GM19468 (cell line): ENCODE measurements around the gene TP53INP2.
"Not testable (repeated sequence)": the region's sequence is repeated elsewhere in the genome, so short reads cannot be mapped to it uniquely, and the experiment has no call there.

Source experiments
- ATAC-seq: cut with Tn5 transposase; IDR thresholded peaks from one replicate; pipeline ENCODE4 v1.9.1; 2021; ENCODE audit warnings: mild to moderate bottlenecking, moderate library complexity, moderate number of reproducible peaks; ENCODE audit not compliant: unreplicated experiment; ENCODE audit errors: extremely low read depth

TP53INP2 gene

GRCh38 chr20:34705008-34705396, 858 bp downstream of the TP53INP2 start:
- ATAC-seq, result no peak

GRCh38 chr20:34705397-34706301, 1.5 kb downstream of the TP53INP2 start:
- no peak for ATAC-seq

GRCh38 chr20:34706302-34706875, 2.2 kb downstream of the TP53INP2 start:
- no peak for ATAC-seq

- no peak for ATAC-seq
These were observed 3.0 kb downstream of the TP53INP2 start for GRCh38 chr20:34706912-34707784.

- ATAC-seq, result no peak
These were observed 4.5 kb downstream of the TP53INP2 start for GRCh38 chr20:34708621-34709043.

GRCh38 chr20:34709044-34709830, 5.1 kb downstream of the TP53INP2 start:
- ATAC-seq, result peak; percentile 23

GRCh38 chr20:34709831-34710567, 5.9 kb downstream of the TP53INP2 start:
- no peak for ATAC-seq

- no peak for ATAC-seq
These were observed 6.4 kb downstream of the TP53INP2 start for GRCh38 chr20:34710568-34710839.

- no peak for ATAC-seq
These were observed 6.9 kb downstream of the TP53INP2 start for GRCh38 chr20:34710861-34711574.

- ATAC-seq, result no peak
These were observed 7.8 kb downstream of the TP53INP2 start for GRCh38 chr20:34711813-34712430.

GRCh38 chr20:34712525-34713192, 8.5 kb downstream of the TP53INP2 start:
- no peak for ATAC-seq

GRCh38 chr20:34713194-34713943, 9.2 kb downstream of the TP53INP2 start:
- ATAC-seq, result no peak

GRCh38 chr20:34713944-34714515, 9.9 kb downstream of the TP53INP2 start:
- not testable (repeated sequence) for ATAC-seq

- no peak for ATAC-seq
These were observed 11.2 kb downstream of the TP53INP2 start for GRCh38 chr20:34715384-34715783.

- ATAC-seq, result no peak
These were observed 12.7 kb downstream of the TP53INP2 start for GRCh38 chr20:34716921-34717229.

- no peak for ATAC-seq
These were observed 13.3 kb downstream of the TP53INP2 start for GRCh38 chr20:34717230-34718095.
